NCI-H2227 (cell line): ENCODE measurements around the gene MYO5B.

Source experiments
- DNase-seq: peaks from one replicate; lab custom pipeline; 2025; ENCODE audit not compliant: unreplicated experiment; lab: John Stamatoyannopoulos, UW

MYO5B gene

DNA sequence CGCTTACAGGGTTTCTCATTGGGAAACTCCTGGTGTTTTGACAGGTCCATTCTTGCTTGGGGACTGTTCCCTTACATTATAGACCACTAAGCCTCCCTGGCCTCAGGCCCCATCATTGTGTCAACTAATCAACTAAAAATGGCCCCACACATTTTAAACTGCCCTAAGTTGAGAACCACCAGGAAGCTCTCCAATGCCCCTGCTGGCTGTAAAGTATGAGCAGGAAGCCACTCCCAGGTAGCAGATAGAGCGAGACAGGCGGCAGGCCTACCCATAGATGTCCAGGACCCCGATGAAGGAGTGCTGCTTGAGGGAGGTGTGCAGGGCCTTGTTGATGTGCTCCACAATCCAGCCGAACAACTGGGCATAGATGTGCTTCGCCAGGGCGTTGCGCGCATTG is 220.9 kb downstream of the MYO5B start:
- DNase-seq, result no peak

DNA sequence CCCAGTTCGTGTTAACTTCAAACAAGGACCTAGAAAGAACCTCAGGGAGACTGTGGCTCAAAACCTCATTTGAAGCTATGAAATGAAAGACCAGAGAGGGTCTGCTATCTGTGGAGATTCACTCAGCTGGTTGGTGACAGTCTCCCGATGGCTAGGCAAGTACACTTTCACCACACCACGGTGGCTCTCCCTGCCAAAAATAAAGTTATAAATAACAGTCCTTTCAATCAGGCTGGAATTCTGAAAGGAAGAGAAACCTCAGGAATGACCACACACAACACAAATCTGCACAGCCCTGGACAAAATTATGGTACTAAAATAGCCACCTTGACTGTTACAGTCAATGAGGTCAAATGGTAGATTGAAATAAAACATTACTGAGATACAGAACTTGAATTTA is 221.4 kb downstream of the MYO5B start:
- DNase-seq, result no peak

DNA sequence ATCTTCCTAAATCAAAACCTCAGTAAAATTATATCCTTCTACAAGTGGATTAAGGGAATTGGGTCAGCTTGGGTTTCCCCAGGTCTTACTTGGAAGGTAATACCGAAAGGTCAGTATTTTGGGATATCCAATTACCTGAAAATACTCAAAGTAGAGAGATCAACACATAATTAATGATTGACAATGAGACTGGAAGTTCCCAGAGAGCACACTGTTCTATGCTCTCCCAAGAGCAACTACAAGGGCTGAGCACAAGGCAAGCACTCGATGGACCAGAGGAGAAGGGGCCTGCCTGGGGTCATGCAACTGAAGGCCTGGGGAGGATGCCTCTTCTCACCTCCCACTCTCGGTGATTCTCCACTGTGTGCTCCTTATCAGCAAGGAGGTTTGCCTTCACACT is 222.4 kb downstream of the MYO5B start:
- no peak for DNase-seq

DNA sequence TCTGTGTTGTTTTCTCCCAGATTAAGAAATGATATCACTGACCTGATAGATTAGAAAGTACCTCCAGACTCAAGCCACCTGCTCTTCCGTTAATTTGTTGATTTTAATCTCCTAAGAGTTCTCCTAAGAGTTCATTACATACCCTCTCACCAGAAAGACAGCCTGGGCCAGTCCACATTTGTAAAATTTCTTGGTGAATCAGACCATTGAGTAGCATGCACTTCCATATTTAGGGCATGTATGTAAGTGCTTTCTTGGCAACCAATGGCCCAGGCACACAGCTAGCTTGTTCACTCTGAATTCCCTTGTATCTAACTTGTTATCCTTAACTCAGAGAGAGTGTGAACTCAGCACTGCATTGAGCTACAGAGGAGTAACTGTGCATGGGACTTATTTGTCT is 223.5 kb downstream of the MYO5B start:
- DNase-seq, result no peak

DNA sequence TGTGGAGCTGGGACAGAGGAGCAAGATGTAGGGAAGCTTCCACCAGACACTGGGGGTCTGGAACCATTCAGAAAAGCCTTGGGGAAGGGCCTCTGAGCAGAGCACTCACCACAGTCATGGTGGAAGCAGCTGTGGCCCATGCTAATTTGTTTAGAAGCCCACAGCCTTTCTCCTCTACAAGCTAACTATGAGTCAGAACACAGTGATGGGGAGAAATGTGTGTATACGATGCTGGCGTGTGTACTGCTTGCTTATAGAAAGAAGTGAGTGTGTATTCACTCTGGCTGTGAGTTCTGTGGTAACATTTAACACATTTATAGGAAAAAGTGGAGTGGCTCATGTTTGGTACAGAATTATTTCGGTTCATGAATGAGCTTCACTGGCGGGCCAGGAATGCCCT is 224.6 kb downstream of the MYO5B start:
- no peak for DNase-seq

DNA sequence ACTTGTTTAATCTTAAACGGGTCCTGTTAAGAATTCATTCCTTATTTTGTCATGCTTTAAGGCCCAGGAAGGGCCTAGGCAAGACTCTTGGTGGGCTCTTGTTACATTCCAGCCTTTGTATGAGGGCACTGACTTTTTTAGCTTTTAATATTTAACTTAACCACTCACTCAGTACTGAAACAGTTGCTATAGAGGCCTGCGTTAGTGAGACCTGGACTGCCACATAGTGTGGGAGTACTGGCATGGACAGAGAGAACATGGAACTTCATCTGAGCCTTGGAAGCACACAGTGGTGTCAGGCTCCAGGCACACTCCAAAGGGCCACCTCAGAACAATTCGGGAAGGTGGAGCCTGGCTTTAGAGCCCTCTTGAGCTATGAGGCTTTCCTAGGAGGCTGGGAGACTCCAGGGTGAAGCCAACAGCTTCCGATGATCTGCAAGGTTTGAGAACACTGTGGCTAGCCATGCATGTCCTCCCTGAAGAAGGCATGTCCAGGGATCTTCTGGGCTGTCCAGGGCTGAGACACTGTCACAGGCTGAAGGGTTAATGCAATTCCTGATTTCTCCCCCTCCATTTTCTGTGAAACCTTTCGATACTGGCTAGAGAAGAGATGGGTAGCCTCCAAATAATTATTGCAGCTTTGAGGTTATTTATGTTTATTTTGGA is 226.2 kb downstream of the MYO5B start:
- no peak for DNase-seq

DNA sequence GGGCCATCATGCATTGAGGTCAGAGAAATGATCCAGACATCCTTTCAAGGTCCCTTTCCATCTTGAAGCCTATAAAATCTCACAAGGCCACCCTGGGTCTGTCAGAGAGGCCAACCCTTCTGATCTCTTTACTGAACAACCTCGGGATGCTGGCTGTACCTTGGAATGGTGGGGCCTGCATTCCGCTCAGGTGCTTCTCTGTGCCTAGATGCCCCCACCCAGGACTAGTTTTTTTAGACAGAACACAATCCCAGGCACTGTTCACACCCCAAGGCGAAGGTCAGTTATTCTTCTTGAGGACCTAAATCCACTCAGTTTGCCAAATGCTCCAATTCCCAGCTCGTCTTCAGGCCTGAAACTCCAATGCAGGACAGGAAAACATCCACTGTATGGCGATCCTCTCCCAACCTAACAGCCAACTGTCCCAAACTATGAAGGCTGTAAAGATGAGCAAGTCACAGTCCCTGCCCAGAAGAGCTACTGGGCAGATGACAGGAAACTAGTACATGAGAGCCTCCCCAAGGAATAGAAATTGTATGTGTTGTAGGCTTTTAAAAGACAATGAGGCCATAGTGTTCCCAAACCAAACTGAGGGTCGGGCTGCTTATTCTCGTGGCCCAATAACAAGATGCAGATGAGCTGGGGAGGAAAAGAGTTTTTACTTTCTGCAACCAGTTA is 227.2 kb downstream of the MYO5B start:
- DNase-seq, result no peak

DNA sequence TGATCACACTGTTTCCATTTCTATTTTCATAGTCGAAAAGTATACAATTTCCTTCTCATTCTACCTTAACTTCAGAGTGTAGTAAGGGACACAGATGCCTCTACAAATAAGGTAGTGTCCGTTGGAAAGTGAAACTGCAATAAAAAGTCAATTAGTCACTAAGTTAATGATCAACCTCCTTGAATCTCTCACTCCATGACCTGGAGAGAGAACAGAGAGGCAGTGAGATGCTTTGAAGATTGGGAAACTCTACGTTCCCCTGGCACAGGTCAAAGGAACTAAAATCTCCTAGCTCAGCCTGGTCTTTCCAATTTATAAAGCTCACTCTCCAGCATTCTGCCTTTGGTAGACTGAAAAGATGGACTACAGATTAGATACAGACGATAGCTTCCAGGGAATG is 227.8 kb downstream of the MYO5B start:
- DNase-seq, result no peak

DNA sequence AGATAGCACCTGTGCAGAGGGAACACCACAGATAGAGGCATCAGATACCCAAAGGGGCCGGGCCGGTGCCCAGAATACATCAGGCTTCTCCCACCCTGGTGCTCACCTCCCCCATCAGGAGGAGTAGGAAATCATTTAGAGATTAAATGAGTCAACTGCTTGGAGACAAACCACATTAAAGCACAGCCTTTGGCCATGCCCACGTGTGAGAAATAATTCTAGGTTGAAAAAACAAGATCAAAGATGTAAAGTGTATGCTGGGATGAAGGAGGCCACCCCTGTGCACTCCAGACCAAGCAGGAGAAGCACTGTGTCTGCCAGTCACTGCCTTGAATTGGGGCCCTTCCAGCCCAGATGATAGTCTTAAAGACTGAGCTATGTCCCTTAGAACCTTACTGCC is 228.9 kb downstream of the MYO5B start:
- DNase-seq, result no peak

DNA sequence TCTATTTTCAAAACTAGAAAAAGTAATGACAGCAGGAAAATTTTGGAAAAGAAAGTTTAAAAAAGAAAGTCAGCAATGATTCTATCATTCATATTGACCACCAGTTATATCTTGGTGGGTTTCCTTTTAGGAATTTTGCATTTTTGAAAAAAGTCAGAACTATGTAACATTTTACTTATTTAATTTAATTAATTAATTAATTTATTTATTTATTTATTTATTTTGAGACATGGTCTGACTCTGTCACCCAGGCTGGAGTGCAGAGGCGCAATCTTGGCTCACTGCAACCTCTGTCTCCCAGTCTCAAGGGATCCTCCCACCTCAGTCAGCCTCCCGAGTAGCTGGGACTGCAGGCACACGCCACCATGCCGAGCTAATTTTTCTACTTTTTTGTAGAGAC is 231.7 kb downstream of the MYO5B start:
- DNase-seq, result no peak

DNA sequence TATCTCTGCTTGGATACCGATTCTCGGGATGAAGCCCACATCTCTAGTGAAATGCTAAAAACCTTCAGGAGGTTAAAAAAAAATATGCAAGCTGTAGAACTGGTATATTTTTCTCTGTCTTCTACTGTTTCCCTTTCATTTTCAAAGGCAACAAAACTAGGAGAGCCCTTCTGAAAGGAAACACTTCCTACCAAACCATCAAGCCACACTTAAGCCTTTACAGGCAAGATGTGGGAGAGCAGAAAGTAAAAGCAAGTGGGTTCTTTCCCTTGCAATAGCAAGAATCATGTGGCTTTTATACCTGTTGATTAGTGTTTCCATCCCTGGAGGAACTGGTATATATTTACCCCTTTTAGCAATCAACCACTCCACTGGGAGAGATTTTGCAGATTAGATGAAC is 233.7 kb downstream of the MYO5B start:
- DNase-seq, result no peak

DNA sequence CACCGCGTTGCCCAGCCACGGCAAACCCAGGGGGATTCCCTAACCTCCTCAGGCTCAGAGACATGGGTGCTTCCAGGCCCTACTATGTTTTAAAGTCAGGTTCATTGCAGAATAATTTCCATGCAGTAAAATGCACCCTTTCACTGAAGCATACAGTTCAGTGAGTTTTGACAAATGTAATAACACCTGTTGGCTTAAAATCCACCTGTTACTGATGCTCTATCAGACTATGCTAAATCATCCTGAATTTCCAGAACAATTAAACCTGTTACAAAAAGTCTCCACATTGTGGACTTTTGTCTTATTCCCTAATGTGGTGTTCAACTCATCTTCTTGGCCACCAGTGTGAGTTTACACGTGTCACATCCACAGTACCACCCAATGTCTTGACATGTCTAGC is 234.6 kb downstream of the MYO5B start:
- no peak for DNase-seq

DNA sequence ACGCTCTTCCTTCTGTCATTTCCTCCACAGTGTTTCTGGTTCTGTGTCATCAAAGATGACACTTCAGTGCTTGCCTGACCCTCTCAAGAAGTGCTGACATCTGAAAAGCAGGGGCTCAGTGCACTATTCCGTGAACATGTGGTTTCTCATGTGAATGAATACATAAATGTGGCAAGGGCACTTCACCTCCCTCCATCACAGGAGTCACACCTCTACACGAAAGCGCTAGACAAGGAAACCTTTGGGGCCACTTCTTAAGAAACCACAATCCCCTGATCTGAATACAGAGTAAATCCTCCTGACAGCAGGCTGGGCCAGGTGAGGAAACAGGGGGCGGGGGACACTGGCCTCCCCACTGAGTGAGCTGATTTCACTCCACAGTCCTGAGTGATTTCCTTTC is 235.8 kb downstream of the MYO5B start:
- no peak for DNase-seq

DNA sequence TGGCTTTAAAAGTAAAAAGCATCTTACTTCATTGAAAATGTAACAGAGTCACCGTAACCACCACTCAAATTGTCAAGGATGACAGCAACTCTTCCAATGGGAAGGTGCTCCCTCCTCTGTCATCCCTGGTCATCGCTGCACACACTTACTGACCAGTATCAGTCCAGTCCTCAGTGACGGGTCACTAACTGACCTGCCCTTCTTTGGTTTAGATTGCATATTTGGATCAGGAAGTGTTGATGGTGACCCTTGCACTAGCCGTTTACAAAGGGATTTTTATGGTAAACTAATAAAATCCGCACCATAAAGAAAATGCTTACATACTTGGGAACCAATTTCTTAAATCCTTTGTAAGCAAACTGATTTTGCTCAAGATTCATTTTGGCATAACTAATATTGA is 239.7 kb downstream of the MYO5B start:
- no peak for DNase-seq

DNA sequence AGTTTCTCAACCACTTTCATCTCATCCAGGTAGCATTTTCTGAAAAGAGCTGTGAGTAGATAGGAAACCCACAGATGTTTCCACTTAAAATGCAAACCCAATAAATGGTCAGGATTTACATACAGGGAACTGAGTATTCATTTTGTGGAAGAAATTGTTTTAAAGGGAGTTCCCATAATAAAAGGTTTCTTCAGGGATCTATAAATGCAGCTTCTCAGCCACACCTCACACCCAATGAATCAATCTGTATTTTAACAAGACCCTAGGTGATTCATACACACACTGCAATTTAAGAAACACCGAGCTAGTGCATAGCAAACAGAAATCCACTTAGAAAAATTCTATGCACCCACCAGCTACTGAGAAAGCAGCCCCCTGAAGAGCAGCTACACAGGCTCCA is 241.6 kb downstream of the MYO5B start:
- DNase-seq, result no peak

DNA sequence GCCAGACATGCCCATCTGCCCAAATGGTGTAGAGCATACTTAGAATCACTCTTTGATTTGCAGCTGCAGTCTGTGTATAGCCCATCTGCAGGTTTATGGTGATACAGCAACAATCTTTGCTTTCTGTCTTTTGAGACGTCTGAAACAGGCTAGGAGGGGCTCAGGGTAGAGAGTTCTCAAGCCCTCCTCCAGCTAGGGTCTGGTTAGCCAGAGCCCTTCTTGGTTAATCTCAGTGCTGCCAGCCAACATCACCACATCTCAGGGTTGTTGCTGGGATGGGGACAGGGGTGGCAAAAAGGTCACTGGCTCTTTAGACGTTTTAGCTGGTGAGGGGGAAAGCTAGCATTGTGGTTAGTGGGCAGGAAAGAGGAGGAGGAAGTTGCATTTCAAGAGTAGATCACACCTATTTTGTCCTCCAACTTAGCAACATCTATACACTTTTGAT is 245.0 kb downstream of the MYO5B start:
- DNase-seq, result no peak

DNA sequence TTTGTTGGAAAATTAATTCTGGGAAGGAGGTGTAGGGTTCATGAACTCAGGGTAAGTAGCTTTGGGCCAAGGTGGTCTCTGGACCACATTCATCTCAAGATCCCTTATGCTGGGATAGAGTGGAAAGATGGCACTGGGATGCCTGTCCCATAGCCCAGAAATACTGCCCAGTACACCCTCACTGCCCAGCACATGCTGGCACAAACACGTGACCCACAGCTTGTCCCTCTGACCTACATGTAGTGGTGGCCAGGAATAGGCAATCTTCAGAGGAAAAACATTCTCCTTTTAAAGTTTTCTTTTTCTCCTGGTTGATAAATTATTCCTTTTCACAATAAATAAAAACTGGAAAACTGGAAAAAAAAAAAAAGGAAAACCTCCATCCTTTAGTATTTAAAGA is 246.0 kb downstream of the MYO5B start:
- no peak for DNase-seq

DNA sequence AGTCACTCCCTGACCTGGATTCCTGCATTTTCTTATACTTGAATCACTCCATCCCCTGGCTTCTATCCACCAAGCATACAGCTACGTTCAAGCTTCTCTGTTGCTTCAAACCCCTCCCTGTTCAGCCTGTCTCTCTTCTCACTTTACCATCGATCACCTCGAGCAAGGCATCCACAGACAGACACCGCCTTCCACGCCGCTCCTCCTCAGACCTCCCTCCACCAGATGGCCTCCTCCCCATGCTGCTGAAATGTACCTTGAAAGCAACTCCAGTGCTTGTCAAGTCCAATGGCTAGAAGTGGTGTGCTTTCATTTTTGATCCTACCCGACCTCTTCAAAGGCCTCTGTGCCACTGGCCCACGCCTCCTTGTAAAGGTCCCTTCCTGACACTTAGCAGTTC is 250.3 kb downstream of the MYO5B start:
- DNase-seq, result no peak

DNA sequence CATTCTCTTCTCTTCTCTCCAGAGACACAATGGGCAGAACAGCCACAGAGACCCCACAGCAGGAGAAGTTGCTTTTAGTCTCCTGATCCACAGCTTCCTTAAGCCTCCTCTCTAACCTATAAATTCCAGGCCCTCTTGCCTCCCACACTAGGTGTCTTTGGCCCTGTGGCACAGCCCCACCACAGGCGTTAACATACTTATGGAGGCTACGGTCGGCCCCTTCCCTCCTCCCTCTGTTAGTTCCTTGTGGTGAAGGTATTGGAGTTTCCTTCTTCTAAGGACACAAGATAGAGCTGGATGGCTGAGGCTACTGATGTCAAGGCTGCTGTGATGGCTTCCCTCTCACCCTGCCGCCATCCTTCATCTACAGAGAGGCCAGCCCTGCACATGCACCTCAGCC is 258.1 kb downstream of the MYO5B start:
- no peak for DNase-seq

DNA sequence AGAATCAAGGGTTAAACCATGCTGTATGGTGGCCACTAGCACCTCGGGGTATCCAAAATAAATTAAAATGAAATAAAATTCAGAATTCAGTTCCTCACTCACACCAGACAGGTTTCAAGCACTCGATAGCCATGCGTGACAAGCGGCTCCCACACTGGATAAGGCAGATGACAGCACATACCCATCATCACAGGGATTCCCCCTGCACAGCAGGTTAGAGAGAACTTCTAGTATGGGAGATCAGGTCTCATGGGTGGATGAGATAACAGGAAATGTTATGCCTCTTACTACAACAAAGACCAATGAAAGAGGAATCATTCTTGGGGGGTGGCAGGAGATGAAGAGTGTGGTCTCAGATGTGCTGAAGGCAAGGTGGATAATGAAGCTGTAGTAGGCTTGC is 259.7 kb downstream of the MYO5B start:
- DNase-seq, result no peak

DNA sequence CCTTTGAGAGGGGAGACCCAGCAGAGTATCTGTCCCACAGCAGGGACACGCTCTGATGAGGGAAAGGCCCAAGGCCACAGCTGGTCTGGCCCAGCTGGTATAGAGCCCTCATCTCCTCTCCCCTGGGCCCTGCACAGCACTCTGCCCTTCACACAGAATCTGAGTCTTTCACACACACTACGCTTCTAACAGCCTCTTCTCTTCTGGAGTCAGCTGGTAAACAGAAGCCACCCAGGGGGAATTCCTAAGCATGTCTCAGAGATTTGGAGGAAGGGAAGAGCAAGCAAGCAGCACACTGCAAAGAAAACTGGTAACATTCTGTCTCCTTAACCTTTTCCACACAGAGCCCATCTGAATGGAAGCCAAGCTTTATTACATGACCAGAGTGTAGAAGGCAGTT is 260.5 kb downstream of the MYO5B start:
- DNase-seq, result no peak

DNA sequence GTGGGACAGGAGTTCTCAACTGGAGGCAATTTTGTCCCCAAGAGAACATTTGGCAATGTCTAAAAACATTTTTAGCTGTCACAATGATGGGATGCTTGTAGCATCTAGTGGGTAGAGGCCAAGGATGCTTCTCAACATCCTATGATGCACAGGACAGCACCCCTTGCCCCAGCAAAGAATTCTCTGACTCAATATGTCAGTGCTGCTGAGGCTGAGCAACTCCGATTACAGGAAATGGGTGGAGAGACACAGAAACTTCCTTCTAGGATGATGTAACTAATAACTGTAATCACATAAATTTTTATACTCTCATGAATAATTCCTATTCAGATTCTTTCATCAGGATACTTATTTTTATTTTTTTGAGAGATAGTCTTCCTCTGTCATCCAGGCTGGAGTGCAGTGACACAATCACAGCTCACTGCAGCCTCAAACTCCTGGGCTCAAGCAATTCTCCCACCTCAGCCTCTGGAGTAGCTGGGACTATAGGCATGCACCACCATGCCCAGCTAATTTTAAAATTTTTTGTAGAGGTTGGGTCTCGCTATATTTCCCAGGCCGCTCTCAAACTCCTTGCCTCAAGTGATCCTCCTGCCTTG is 261.3 kb downstream of the MYO5B start:
- DNase-seq, result no peak

DNA sequence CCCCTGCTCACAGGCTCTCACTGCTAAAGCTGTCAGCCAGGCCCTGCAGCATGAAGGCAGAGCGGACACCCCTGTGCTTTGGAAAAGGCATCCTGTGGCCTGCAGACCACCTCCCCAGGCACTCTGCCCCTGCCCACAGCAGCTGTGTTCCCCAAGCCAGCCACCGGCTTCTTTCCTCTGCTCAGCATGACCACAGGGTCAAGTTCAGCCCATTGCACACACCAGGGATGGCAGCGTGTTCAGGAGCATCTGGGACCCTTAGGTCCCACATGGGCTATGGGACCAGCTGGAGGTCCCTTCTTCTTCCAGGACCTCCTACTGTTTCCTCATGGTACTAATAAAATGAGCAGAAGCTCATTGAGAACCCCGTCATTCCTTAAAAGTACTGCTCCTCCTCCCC is 263.2 kb downstream of the MYO5B start:
- no peak for DNase-seq
